Hematopoietic multipotent progenitor cell treated with erythropoietin and hydrocortisone succinate and interleukin-3 and kit ligand, for 4 days (in vitro differentiated cells): ENCODE results near the gene LARP4.
"Not testable (repeated sequence)": the region's sequence is repeated elsewhere in the genome, so short reads cannot be mapped to it uniquely, and the experiment has no call there.

Source experiments
- DNase-seq: peaks from one replicate; pipeline ENCODE4 v3.0.0-alpha.2; 2015

Gene LARP4

GRCh38 chr12:50401500-50402081 is 906 bp downstream of the LARP4 start:
- DNase-seq, result peak; percentile 63

GRCh38 chr12:50402264-50403000 is 1.7 kb downstream of the LARP4 start:
- no peak for DNase-seq

GRCh38 chr12:50403001-50403440 is 2.3 kb downstream of the LARP4 start:
- peak; percentile 38 for DNase-seq

- DNase-seq, result no peak
Measured at GRCh38 chr12:50404307-50404706, 3.6 kb downstream of the LARP4 start.

- peak; percentile 27 for DNase-seq
Measured at GRCh38 chr12:50411051-50411660, 10.5 kb downstream of the LARP4 start.

- DNase-seq, result peak; percentile 44
Measured at GRCh38 chr12:50415899-50416479, 15.3 kb downstream of the LARP4 start.

GRCh38 chr12:50419112-50419909 is 18.6 kb downstream of the LARP4 start:
- no peak for DNase-seq

- not testable (repeated sequence) for DNase-seq
Measured at GRCh38 chr12:50422855-50423254, 22.2 kb downstream of the LARP4 start.

- not testable (repeated sequence) for DNase-seq
Measured at GRCh38 chr12:50423342-50423741, 22.7 kb downstream of the LARP4 start.

GRCh38 chr12:50425589-50426258 is 25.0 kb downstream of the LARP4 start:
- no peak for DNase-seq

- not testable (repeated sequence) for DNase-seq
Measured at GRCh38 chr12:50431656-50432055, 31.0 kb downstream of the LARP4 start.

- no peak for DNase-seq
Measured at GRCh38 chr12:50440288-50440687, 39.6 kb downstream of the LARP4 start.

- no peak for DNase-seq
Measured at GRCh38 chr12:50441763-50442162, 41.1 kb downstream of the LARP4 start.

GRCh38 chr12:50442178-50442908 is 41.7 kb downstream of the LARP4 start:
- DNase-seq, result no peak

- not testable (repeated sequence) for DNase-seq
Measured at GRCh38 chr12:50449671-50450070, 49.0 kb downstream of the LARP4 start.

GRCh38 chr12:50452795-50453194 is 52.1 kb downstream of the LARP4 start:
- DNase-seq, result no peak

- DNase-seq, result no peak
Measured at GRCh38 chr12:50453872-50454271, 53.2 kb downstream of the LARP4 start.

GRCh38 chr12:50458606-50459005 is 57.9 kb downstream of the LARP4 start:
- DNase-seq, result no peak

GRCh38 chr12:50467439-50467838 is 66.8 kb downstream of the LARP4 start:
- peak; percentile 15 for DNase-seq

- DNase-seq, result no peak
Measured at GRCh38 chr12:50477241-50477832, 76.7 kb downstream of the LARP4 start.

- DNase-seq, result no peak
Measured at GRCh38 chr12:50482571-50482970, 81.9 kb downstream of the LARP4 start.
